BLaER1 (cell line): ENCODE results near the gene MOB3A.
"Not testable (repeated sequence)": the region's sequence is repeated elsewhere in the genome, so short reads cannot be mapped to it uniquely, and the experiment has no call there.

Experiments used
- H3K27ac ChIP-seq: shearing (Covaris generic); formaldehyde crosslinking; 2 replicates; pipeline ENCODE4 v1.8.1; 2022
- H3K27me3 ChIP-seq: shearing (Covaris generic); formaldehyde crosslinking; 2 replicates; pipeline ENCODE4 v1.8.1; 2022
- H3K36me3 ChIP-seq: shearing (Covaris generic); formaldehyde crosslinking; 2 replicates; pipeline ENCODE4 v1.8.1; 2022
- H3K4me1 ChIP-seq: shearing (Covaris generic); formaldehyde crosslinking; 2 replicates; pipeline ENCODE4 v1.8.1; 2022
- H3K4me2 ChIP-seq: shearing (Covaris generic); formaldehyde crosslinking; 2 replicates; pipeline ENCODE4 v1.8.1; 2022
- H3K4me3 ChIP-seq: shearing (Covaris generic); formaldehyde crosslinking; 2 replicates; pipeline ENCODE4 v1.8.1; 2022
- H3K9ac ChIP-seq: shearing (Covaris generic); formaldehyde crosslinking; 2 replicates; pipeline ENCODE4 v1.8.1; 2022
- H3K9me3 ChIP-seq: shearing (Covaris generic); formaldehyde crosslinking; 2 replicates; pipeline ENCODE4 v1.8.1; 2022
- H4K20me1 ChIP-seq: shearing (Covaris generic); formaldehyde crosslinking; 2 replicates; pipeline ENCODE4 v1.8.1; 2022
- Cebpa-rat ChIP-seq: shearing (Covaris generic); IDR thresholded peaks from 2 replicates; pipeline ENCODE4 v1.8.1; 2022

Gene MOB3A

DNA sequence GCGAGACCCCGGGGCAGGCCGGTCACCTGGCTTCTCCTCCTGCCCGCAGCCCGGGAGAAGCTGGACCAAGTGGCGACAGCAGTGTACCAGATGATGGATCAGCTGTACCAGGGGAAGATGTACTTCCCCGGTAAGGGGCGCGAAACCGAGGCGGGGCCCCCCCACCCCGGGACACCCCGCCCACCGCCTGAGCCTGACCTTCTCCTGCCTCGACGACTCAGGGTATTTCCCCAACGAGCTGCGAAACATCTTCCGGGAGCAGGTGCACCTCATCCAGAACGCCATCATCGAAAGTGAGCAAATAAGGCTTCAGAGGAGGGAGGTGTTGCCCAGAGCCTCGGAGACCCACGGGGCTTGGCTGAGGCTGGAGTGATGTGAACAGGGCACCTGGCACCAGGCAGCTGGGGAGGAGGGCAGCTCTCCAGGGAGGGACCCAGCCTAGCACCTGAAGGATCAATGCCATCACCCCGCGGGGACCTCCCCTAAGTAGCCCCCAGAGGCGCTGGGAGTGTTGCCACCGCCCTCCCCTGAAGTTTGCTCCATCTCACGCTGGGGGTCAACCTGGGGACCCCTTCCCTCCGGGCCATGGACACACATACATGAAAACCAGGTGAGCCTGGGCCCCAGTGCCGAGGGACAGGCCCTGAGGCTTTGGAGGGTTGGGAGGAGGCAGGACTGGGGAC, 1.2 kb upstream of the MOB3A start:
- Histone ChIP-seq H3K27ac (no peak overlapping the region), H3K36me3 (peaks cover 30% of the 10 kb centered on the region), H3K9ac (peak overlapping the region; percentile 45)

GRCh38 chr19:2096480-2097202, 515 bp upstream of the MOB3A start, which contains the start of gene IZUMO4:
IZUMO4 (plus strand) TSS chr19:2096915; CDS start chr19:2096946, 31 bp downstream.
- no peak for TF ChIP-seq Cebpa-rat
- Histone ChIP-seq H3K27me3 (no peaks in the 10 kb centered on the region), H3K4me2 (peak within 1 kb of the TSS; percentile 92), H3K4me1 (peaks cover 54% of the 10 kb centered on the region), H3K36me3 (peaks cover 23% of the 10 kb centered on the region), H3K9ac (peak within 1 kb of the TSS; percentile 82), H3K4me3 (peak within 1 kb of the TSS; percentile 79), H3K9me3 (no peaks in the 10 kb centered on the region), H4K20me1 (peaks cover 60% of the 10 kb centered on the region), H3K27ac (peak within 1 kb of the TSS; percentile 89)

More for the DNA sequence above, 1.2 kb upstream of the MOB3A start:
- H3K4me2 ChIP-seq = peak overlapping the region; percentile 92
- peaks cover 47% of the 10 kb centered on the region for H3K4me1 ChIP-seq
- peak overlapping the region; percentile 60 for H3K4me3 ChIP-seq
- no peaks in the 10 kb centered on the region for H3K27me3 ChIP-seq
- peaks cover 67% of the 10 kb centered on the region for H4K20me1 ChIP-seq
- no peak for TF ChIP-seq Cebpa-rat
- no peaks in the 10 kb centered on the region for H3K9me3 ChIP-seq

GRCh38 chr19:2091926-2092525, 4.1 kb downstream of the MOB3A start:
- Histone ChIP-seq H3K27ac (peak overlapping the region; percentile 45), H3K4me1 (peaks cover 89% of the 10 kb centered on the region), H4K20me1 (peaks cover 61% of the 10 kb centered on the region), H3K4me2 (peak overlapping the region; percentile 88)
- not testable (repeated sequence) for H3K4me3 ChIP-seq, H3K9ac ChIP-seq, H3K36me3 ChIP-seq, H3K9me3 ChIP-seq, H3K27me3 ChIP-seq

GRCh38 chr19:2089727-2090053, 6.4 kb downstream of the MOB3A start:
- Histone ChIP-seq H4K20me1 (peaks cover 66% of the 10 kb centered on the region), H3K9ac (peak overlapping the region; percentile 74), H3K4me1 (peaks cover 100% of the 10 kb centered on the region), H3K27ac (peak overlapping the region; percentile 95), H3K27me3 (no peaks in the 10 kb centered on the region), H3K4me2 (peak overlapping the region; percentile 88), H3K9me3 (no peaks in the 10 kb centered on the region), H3K4me3 (peak overlapping the region; percentile 44), H3K36me3 (no peaks in the 10 kb centered on the region)
- no peak for TF ChIP-seq Cebpa-rat

- peak overlapping the region; percentile 44 for H3K4me3 ChIP-seq
- H3K27ac ChIP-seq = peak overlapping the region; percentile 95
- TF ChIP-seq Cebpa-rat = no peak
- no peaks in the 10 kb centered on the region for H3K9me3 ChIP-seq
- H3K9ac ChIP-seq = peak overlapping the region; percentile 74
- H3K36me3 ChIP-seq = no peaks in the 10 kb centered on the region
- H4K20me1 ChIP-seq = peaks cover 66% of the 10 kb centered on the region
- H3K4me2 ChIP-seq = peak overlapping the region; percentile 88
- H3K4me1 ChIP-seq = peaks cover 100% of the 10 kb centered on the region
- H3K27me3 ChIP-seq = no peaks in the 10 kb centered on the region
Observed at GRCh38 chr19:2089001-2089711, 7.0 kb downstream of the MOB3A start.

GRCh38 chr19:2087621-2088100, 8.5 kb downstream of the MOB3A start:
- H3K9ac ChIP-seq = peak overlapping the region; percentile 78
- peaks cover 100% of the 10 kb centered on the region for H3K4me1 ChIP-seq
- peaks cover 69% of the 10 kb centered on the region for H4K20me1 ChIP-seq
- H3K9me3 ChIP-seq = no peaks in the 10 kb centered on the region
- H3K27ac ChIP-seq = peak overlapping the region; percentile 90
- H3K4me2 ChIP-seq = peak overlapping the region; percentile 88
- no peak overlapping the region for H3K4me3 ChIP-seq
- no peak for TF ChIP-seq Cebpa-rat
- H3K36me3 ChIP-seq = no peaks in the 10 kb centered on the region
- no peaks in the 10 kb centered on the region for H3K27me3 ChIP-seq

GRCh38 chr19:2086695-2087620, 9.2 kb downstream of the MOB3A start:
- peaks cover 76% of the 10 kb centered on the region for H4K20me1 ChIP-seq
- H3K4me2 ChIP-seq = peak overlapping the region; percentile 88
- peaks cover 100% of the 10 kb centered on the region for H3K4me1 ChIP-seq
- peak overlapping the region; percentile 49 for H3K4me3 ChIP-seq
- TF ChIP-seq Cebpa-rat = peak; percentile 76
- not testable (repeated sequence) for H3K36me3 ChIP-seq, H3K9me3 ChIP-seq, H3K27me3 ChIP-seq
- H3K27ac ChIP-seq = peak overlapping the region; percentile 90
- H3K9ac ChIP-seq = peak overlapping the region; percentile 78

- Histone ChIP-seq H3K9me3 (no peaks in the 10 kb centered on the region), H3K4me2 (peak overlapping the region; percentile 88), H3K9ac (peak overlapping the region; percentile 58), H3K36me3 (peaks cover 10% of the 10 kb centered on the region), H3K4me1 (peaks cover 100% of the 10 kb centered on the region), H4K20me1 (peaks cover 85% of the 10 kb centered on the region), H3K27ac (peak overlapping the region; percentile 90), H3K27me3 (no peaks in the 10 kb centered on the region), H3K4me3 (peak overlapping the region; percentile 60)
- no peak for TF ChIP-seq Cebpa-rat
Observed at GRCh38 chr19:2084993-2085720, 11.0 kb downstream of the MOB3A start.
